Adrenal gland (tissue), 5 donors: ENCODE data around the gene PRR16.

ENCODE experiments used
- POLR2A ChIP-seq, 2 donors: fragments of 450-650 bp; IDR thresholded peaks; one replicate each; pipeline ENCODE4 v1.6.1; 2017; ENCODE audit warnings: antibody characterized with exemption in 2 of 2, mild to moderate bottlenecking in 2 of 2, moderate library complexity in 1 of 2
- TF ChIP-seq, protein P1 (sequence below), 6 experiments: fragments of 450-650 bp in 4 of 6; fragments of 200-600 bp in 2 of 6; sonication (generic) in 1 of 6; IDR thresholded peaks; 1 replicate in 5 of 6; 2 replicates in 1 of 6; pipeline versions ENCODE4 v1.5.1 to v1.8.0; 2016 to 2021; ENCODE audit warnings: antibody characterized with exemption in 6 of 6, mild to moderate bottlenecking in 2 of 6, moderate library complexity in 1 of 6
- donor health status: DM: no; HTN: no; CAD: no.

DNA sequence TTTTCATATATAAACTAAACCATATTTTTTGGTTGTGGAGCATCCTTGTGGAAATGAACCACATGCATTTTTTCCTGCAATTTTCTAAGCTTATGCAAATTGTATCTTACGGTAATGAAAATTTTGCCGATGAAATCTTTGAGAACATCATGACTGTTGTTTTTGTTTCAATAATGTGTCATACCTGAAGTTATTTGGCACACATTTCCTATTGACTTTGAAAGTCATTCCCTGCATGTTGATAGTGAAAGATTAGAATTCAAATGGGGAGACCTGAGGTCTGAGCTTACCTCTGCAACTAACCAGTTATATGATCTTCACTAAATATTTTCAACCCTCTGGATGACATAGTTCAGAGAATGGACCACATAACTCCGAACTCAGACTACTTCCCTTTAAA, 88.5 kb downstream of the PRR16 start:
- TF ChIP-seq, protein P1, sequence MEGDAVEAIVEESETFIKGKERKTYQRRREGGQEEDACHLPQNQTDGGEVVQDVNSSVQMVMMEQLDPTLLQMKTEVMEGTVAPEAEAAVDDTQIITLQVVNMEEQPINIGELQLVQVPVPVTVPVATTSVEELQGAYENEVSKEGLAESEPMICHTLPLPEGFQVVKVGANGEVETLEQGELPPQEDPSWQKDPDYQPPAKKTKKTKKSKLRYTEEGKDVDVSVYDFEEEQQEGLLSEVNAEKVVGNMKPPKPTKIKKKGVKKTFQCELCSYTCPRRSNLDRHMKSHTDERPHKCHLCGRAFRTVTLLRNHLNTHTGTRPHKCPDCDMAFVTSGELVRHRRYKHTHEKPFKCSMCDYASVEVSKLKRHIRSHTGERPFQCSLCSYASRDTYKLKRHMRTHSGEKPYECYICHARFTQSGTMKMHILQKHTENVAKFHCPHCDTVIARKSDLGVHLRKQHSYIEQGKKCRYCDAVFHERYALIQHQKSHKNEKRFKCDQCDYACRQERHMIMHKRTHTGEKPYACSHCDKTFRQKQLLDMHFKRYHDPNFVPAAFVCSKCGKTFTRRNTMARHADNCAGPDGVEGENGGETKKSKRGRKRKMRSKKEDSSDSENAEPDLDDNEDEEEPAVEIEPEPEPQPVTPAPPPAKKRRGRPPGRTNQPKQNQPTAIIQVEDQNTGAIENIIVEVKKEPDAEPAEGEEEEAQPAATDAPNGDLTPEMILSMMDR (IDR thresholded peaks at IDR 0.05), result no peak
- no peak for TF ChIP-seq POLR2A (IDR thresholded peaks at IDR 0.05)
